ENCODE measurements around the gene MTCH2. TPM values are rescaled to one million over a fixed set of nuclear protein-coding genes. Genes with fewer than 3 reads are reported as not detected.

MTCH2 gene
- total RNA-seq, 1 donor from 2014 or later, result 40.5 TPM

DNA sequence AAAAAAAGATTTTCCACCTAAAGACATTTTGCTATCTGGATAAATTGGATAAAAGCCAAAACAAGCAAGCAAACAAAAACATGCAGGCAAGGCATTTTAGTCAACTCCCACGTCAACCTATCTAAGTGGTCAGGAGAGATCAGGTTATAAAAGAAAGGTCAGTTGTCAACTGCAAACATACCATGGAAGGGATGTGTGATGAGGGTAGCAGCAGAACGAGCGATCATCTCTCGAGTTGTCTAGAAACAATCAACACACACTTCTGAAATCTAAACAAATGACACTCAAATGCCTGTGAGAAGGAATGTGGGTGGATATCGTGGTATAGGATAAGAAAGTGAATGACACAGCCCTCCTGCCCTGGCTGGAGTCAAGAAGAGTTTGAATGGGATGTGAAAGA is 10.9 kb downstream of the MTCH2 start:
- Histone ChIP-seq H3K27ac (no peak overlapping the region), H3K4me3 (no peak overlapping the region), H3K36me3 (peaks cover 0 to 61% of the 10 kb centered on the region in 2 donors), H3K9me3 (no peaks in the 10 kb centered on the region), H3K4me1 (no peaks in the 10 kb centered on the region), H3K27me3 (no peaks in the 10 kb centered on the region)
- intact Hi-C loops (cut with DNase I), result no loop called here
- TF ChIP-seq POLR2A (IDR thresholded peaks at IDR 0.05), result no peak
- DNase-seq (ENCODE audit: extremely low spot score in 2 of 2), result no peak

DNA sequence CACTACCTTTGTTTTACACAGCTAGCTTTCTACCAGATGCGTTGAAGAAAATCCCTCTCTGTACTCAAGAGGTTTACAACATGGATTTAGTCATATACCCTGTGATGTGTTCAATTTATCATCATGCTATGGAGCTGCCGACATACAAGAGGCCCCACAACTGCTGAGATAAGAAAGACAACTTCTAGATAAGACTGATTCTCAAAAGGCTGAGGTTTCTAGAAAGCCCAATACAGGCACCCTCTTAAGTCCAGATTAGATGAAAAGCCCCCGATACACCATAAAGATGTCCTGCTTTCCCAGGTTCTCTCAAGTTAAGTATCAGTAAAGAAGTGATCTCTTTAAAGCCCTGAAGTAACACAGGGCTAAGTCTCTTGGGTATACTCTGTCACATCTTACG is 14.3 kb downstream of the MTCH2 start:
- no peaks in the 10 kb centered on the region for H3K9me3 ChIP-seq
- H3K36me3 ChIP-seq, result peaks cover 0 to 72% of the 10 kb centered on the region in 2 donors
- no peak for TF ChIP-seq POLR2AphosphoS5 (IDR thresholded peaks at IDR 0.05; ENCODE audit: insufficient read depth in 1 of 2, low read depth in 1 of 2)
- no peak for TF ChIP-seq POLR2A (IDR thresholded peaks at IDR 0.05)
- TF ChIP-seq, protein P1, sequence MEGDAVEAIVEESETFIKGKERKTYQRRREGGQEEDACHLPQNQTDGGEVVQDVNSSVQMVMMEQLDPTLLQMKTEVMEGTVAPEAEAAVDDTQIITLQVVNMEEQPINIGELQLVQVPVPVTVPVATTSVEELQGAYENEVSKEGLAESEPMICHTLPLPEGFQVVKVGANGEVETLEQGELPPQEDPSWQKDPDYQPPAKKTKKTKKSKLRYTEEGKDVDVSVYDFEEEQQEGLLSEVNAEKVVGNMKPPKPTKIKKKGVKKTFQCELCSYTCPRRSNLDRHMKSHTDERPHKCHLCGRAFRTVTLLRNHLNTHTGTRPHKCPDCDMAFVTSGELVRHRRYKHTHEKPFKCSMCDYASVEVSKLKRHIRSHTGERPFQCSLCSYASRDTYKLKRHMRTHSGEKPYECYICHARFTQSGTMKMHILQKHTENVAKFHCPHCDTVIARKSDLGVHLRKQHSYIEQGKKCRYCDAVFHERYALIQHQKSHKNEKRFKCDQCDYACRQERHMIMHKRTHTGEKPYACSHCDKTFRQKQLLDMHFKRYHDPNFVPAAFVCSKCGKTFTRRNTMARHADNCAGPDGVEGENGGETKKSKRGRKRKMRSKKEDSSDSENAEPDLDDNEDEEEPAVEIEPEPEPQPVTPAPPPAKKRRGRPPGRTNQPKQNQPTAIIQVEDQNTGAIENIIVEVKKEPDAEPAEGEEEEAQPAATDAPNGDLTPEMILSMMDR (IDR thresholded peaks at IDR 0.05), result no peak
- intact Hi-C loops (cut with DNase I), result no loop called here
- no peak overlapping the region for H3K27ac ChIP-seq
- H3K4me1 ChIP-seq, result no peaks in the 10 kb centered on the region
- no peak for DNase-seq (ENCODE audit: extremely low spot score in 2 of 2)
- no peak overlapping the region for H3K4me3 ChIP-seq
- no peaks in the 10 kb centered on the region for H3K27me3 ChIP-seq

DNA sequence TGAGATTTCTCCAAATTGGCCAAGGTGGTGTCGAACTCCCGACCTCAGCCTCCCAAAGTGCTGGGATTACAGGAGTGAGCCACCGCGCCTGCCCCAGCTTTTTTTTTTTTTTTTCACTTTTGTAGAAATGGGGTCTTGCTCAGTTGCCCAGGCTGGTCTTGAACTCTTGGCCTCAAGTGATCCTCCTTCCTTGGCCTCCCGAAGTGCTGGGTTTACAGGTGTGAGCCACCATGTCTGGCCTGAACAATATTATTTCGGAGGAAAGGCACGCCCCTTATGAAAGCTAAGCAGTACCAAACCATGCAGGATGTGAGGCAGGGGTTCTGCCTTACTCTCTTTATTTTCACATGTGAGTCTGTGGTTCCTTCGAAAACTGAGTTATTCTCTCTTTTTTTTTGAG is 16.1 kb downstream of the MTCH2 start:
- Histone ChIP-seq H3K4me3 (no peak overlapping the region), H3K27me3 (no peaks in the 10 kb centered on the region), H3K9me3 (no peaks in the 10 kb centered on the region), H3K36me3 (peaks cover 0 to 88% of the 10 kb centered on the region in 2 donors), H3K4me1 (no peaks in the 10 kb centered on the region), H3K27ac (no peak overlapping the region)
- intact Hi-C loops (cut with DNase I), result no loop called here
- TF ChIP-seq, protein P1 (IDR thresholded peaks at IDR 0.05), result no peak
- no peak for TF ChIP-seq POLR2AphosphoS5 (IDR thresholded peaks at IDR 0.05; ENCODE audit: insufficient read depth in 1 of 2, low read depth in 1 of 2)
- TF ChIP-seq POLR2A (IDR thresholded peaks at IDR 0.05), result no peak
- no peak for DNase-seq (ENCODE audit: extremely low spot score in 2 of 2)

DNA sequence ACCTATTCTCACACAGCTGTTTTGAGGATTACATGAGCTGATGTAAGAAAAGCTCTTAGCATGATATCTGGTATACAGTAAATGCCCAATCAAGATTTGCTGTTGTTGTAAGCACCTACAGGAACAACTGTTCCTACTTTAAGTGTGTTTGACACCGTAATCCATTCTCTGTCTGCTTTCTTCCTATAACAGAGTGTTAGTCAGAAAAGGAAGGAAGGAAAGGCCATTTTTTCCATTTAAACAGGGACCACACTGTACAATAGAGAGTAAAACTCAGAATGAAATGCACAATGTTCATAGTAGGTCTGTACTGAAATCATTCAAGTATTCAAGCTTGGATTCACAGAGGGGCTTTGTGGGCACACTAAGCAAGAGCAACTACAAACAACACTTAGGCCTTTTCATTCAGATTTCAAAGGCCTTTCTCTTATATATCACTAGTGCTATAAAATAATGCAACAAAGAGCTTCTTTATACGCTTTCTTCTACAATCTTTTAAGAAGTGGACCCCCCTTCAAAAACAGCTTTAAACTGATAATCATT is 21.5 kb downstream of the MTCH2 start:
- H3K9me3 ChIP-seq, result no peaks in the 10 kb centered on the region
- H3K4me3 ChIP-seq, result no peak overlapping the region
- H3K27me3 ChIP-seq, result no peaks in the 10 kb centered on the region
- H3K27ac ChIP-seq, result no peak overlapping the region
- no peaks in the 10 kb centered on the region for H3K4me1 ChIP-seq
- DNase-seq (ENCODE audit: extremely low spot score in 2 of 2), result no peak
- peaks cover 0 to 56% of the 10 kb centered on the region in 2 donors for H3K36me3 ChIP-seq
- intact Hi-C loops (cut with DNase I), result no loop called here
- TF ChIP-seq, protein P1 (IDR thresholded peaks at IDR 0.05), result no peak
- TF ChIP-seq POLR2A (IDR thresholded peaks at IDR 0.05) (no peak), POLR2AphosphoS5 (IDR thresholded peaks at IDR 0.05; ENCODE audit: insufficient read depth in 1 of 2, low read depth in 1 of 2) (no peak)

DNA sequence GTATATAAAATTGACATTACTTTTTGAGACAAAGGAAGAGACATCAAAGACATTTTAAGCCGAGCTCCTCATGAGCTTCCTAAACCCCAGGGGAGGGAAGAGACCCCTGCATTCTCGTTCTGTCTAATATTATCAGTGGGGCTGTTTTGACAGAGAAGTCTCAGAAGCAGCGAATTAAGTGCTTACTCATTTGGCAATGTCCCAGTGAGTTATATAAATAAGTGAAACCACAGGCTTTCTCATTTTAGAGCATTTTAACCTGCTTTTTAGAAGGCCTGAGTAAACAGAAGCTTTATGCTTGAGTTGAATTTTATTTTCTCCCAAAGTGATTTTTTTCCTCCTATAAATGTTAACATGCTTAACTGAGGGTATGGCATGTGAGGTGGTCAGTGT is 24.9 kb downstream of the MTCH2 start:
- intact Hi-C loops (cut with DNase I), result loop anchor here (10.0 kb wide), 1 partner anchor 243 kb away; the partner anchor contains the start of gene SPI1
- Histone ChIP-seq H3K27ac (no peak overlapping the region), H3K4me3 (no peak overlapping the region), H3K4me1 (no peaks in the 10 kb centered on the region), H3K27me3 (no peaks in the 10 kb centered on the region), H3K36me3 (peaks cover 0 to 23% of the 10 kb centered on the region in 2 donors), H3K9me3 (no peaks in the 10 kb centered on the region)
- TF ChIP-seq, protein P1 (IDR thresholded peaks at IDR 0.05), result no peak
- no peak for TF ChIP-seq POLR2AphosphoS5 (IDR thresholded peaks at IDR 0.05; ENCODE audit: insufficient read depth in 1 of 2, low read depth in 1 of 2)
- TF ChIP-seq POLR2A (IDR thresholded peaks at IDR 0.05), result no peak
- DNase-seq (ENCODE audit: extremely low spot score in 2 of 2), result no peak
